ENCODE results near the gene SCN8A. TPM values are rescaled to one million over a fixed set of nuclear protein-coding genes. Genes with fewer than 3 reads are reported as not detected.
A peak's percentile ranks its signal among the peaks of the same experiment; 100 is the strongest.

SCN8A gene
- total RNA-seq, 3 donors from 2014 or later (not counting 1 experiment from before 2014, with no cell fraction given) = 0.42 to 0.66 (median 0.65) TPM

DNA sequence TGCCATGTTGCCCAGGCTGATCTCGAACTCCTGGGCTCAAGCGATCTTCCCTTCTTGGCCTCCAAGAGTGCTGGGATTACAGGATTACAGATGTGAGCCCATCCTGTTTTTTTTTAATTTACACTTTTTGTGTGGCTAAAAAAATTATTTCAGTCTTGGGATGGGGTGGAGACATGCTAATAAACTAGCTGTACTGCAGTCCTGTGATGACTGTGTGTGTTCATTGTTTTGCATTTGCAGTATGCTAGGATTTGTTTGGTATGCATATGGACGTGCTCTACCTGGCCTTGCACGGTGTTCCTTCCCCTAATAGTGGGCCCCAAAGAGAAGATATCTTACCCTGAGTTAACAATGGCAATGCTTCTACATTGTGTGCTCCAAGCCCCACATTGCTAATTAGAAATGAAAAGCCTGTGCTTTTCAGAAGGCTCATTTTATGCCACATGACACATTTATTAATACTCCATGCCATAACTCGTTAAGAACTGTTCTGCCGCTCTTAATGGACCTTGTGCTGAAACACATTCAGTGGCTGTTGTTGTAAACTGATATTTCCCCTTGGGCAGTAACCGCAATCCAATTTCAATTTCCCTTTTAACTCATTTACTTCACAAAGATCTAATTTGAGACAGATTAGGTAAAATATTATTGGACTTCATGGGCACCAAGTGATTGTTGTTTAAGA, 86.4 kb downstream of the SCN8A start:
- TF ChIP-seq, protein P1, sequence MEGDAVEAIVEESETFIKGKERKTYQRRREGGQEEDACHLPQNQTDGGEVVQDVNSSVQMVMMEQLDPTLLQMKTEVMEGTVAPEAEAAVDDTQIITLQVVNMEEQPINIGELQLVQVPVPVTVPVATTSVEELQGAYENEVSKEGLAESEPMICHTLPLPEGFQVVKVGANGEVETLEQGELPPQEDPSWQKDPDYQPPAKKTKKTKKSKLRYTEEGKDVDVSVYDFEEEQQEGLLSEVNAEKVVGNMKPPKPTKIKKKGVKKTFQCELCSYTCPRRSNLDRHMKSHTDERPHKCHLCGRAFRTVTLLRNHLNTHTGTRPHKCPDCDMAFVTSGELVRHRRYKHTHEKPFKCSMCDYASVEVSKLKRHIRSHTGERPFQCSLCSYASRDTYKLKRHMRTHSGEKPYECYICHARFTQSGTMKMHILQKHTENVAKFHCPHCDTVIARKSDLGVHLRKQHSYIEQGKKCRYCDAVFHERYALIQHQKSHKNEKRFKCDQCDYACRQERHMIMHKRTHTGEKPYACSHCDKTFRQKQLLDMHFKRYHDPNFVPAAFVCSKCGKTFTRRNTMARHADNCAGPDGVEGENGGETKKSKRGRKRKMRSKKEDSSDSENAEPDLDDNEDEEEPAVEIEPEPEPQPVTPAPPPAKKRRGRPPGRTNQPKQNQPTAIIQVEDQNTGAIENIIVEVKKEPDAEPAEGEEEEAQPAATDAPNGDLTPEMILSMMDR (IDR thresholded peaks at IDR 0.05) = no peak
- Histone ChIP-seq H3K9me3 (ENCODE audit: control insufficient read depth, insufficient read depth, low read length) (no peaks in the 10 kb centered on the region), H3K27ac (ENCODE audit: low read length) (no peak overlapping the region), H3K36me3 (ENCODE audit: control insufficient read depth, insufficient read depth, low read length) (no peaks in the 10 kb centered on the region), H3K4me1 (ENCODE audit: control insufficient read depth, insufficient read depth, low read length) (no peaks in the 10 kb centered on the region), H3K4me3 (ENCODE audit: low read length) (no peak overlapping the region), H3K27me3 (ENCODE audit: control insufficient read depth, insufficient read depth, low read length) (peaks cover 3% of the 10 kb centered on the region)
- no peaks in the 10 kb centered on the region for H3K9me3 Mint-ChIP-seq
- 94% methylated on average over 6 of the region's 7 CpGs for WGBS (ENCODE audit: insufficient coverage)
- intact Hi-C loops (cut with micrococcal nuclease) = no loop called here
- no peaks in the 10 kb centered on the region for H3K4me1 Mint-ChIP-seq
- H3K36me3 Mint-ChIP-seq = no peaks in the 10 kb centered on the region
- no peak overlapping the region for H3K4me3 Mint-ChIP-seq
- no peak overlapping the region for H3K27ac Mint-ChIP-seq
- no peak for ATAC-seq
- H3K27me3 Mint-ChIP-seq (ENCODE audit: low read depth in 2 of 2) = peaks cover under 1 to 12% of the 10 kb centered on the region in 2 donors
- DNase-seq = no peak

GRCh38 chr12:51678086-51678724, 87.2 kb downstream of the SCN8A start:
- 64% methylated on average over 5 of the region's 5 CpGs for WGBS (ENCODE audit: insufficient coverage)
- ATAC-seq (peak; percentile 56 to 70 (median 58)), DNase-seq (peak in 1 of 2 donors; percentile 59)
- no peak overlapping the region for H3K4me3 ChIP-seq (ENCODE audit: low read length)
- TF ChIP-seq, protein P1 (IDR thresholded peaks at IDR 0.05) = peak; percentile 36
- Mint-ChIP-seq H3K4me3 (no peak overlapping the region), H3K9me3 (no peaks in the 10 kb centered on the region), H3K27ac (no peak overlapping the region), H3K4me1 (no peaks in the 10 kb centered on the region), H3K36me3 (no peaks in the 10 kb centered on the region), H3K27me3 (ENCODE audit: low read depth in 2 of 2) (peaks cover 7 to 12% of the 10 kb centered on the region in 2 donors)
- intact Hi-C loops (cut with micrococcal nuclease) = no loop called here
- H3K27me3 ChIP-seq (ENCODE audit: control insufficient read depth, insufficient read depth, low read length) = peaks cover 3% of the 10 kb centered on the region
- H3K4me1 ChIP-seq (ENCODE audit: control insufficient read depth, insufficient read depth, low read length) = no peaks in the 10 kb centered on the region
- no peak overlapping the region for H3K27ac ChIP-seq (ENCODE audit: low read length)
- H3K36me3 ChIP-seq (ENCODE audit: control insufficient read depth, insufficient read depth, low read length) = no peaks in the 10 kb centered on the region
- H3K9me3 ChIP-seq (ENCODE audit: control insufficient read depth, insufficient read depth, low read length) = no peaks in the 10 kb centered on the region

GRCh38 chr12:51682981-51683380, 91.9 kb downstream of the SCN8A start:
- no peak overlapping the region for H3K27ac ChIP-seq (ENCODE audit: low read length)
- Mint-ChIP-seq H3K36me3 (no peaks in the 10 kb centered on the region), H3K27ac (no peak overlapping the region), H3K4me3 (no peak overlapping the region), H3K4me1 (no peaks in the 10 kb centered on the region), H3K27me3 (ENCODE audit: low read depth in 2 of 2) (peaks cover 7% of the 10 kb centered on the region in 2 donors), H3K9me3 (no peaks in the 10 kb centered on the region)
- ATAC-seq (no peak), DNase-seq (no peak)
- intact Hi-C loops (cut with micrococcal nuclease) = no loop called here
- H3K27me3 ChIP-seq (ENCODE audit: control insufficient read depth, insufficient read depth, low read length) = peaks cover 3% of the 10 kb centered on the region
- no peaks in the 10 kb centered on the region for H3K4me1 ChIP-seq (ENCODE audit: control insufficient read depth, insufficient read depth, low read length)
- 89% methylated on average over 2 of the region's 2 CpGs for WGBS (ENCODE audit: insufficient coverage)
- H3K9me3 ChIP-seq (ENCODE audit: control insufficient read depth, insufficient read depth, low read length) = no peaks in the 10 kb centered on the region
- TF ChIP-seq, protein P1 (IDR thresholded peaks at IDR 0.05) = no peak
- no peak overlapping the region for H3K4me3 ChIP-seq (ENCODE audit: low read length)
- H3K36me3 ChIP-seq (ENCODE audit: control insufficient read depth, insufficient read depth, low read length) = no peaks in the 10 kb centered on the region
